GM19395 (cell line): ENCODE data around the gene MAPK14.

Experiments
- ATAC-seq: cut with Tn5 transposase; IDR thresholded peaks from one replicate; pipeline ENCODE4 v1.9.1; 2021; ENCODE audit warnings: mild to moderate bottlenecking, moderate library complexity; ENCODE audit not compliant: unreplicated experiment

Gene MAPK14

GRCh38 chr6:36132246-36132895 is 104.8 kb downstream of the MAPK14 start:
- no peak for ATAC-seq

GRCh38 chr6:36133148-36133547 is 105.5 kb downstream of the MAPK14 start:
- ATAC-seq, result no peak

- ATAC-seq, result no peak
Measured at GRCh38 chr6:36133912-36134311, 106.3 kb downstream of the MAPK14 start.

GRCh38 chr6:36135053-36135731 is 107.6 kb downstream of the MAPK14 start:
- ATAC-seq, result no peak

GRCh38 chr6:36136034-36136433 is 108.4 kb downstream of the MAPK14 start:
- ATAC-seq, result no peak

- ATAC-seq, result no peak
Measured at GRCh38 chr6:36136551-36136950, 108.9 kb downstream of the MAPK14 start.

- ATAC-seq, result no peak
Measured at GRCh38 chr6:36138667-36139066, 111.1 kb downstream of the MAPK14 start.

GRCh38 chr6:36139431-36139830 is 111.8 kb downstream of the MAPK14 start:
- no peak for ATAC-seq

GRCh38 chr6:36139991-36140710 is 112.5 kb downstream of the MAPK14 start:
- ATAC-seq, result no peak

GRCh38 chr6:36141091-36141490 is 113.5 kb downstream of the MAPK14 start:
- ATAC-seq, result no peak

- no peak for ATAC-seq
Measured at GRCh38 chr6:36141961-36142360, 114.4 kb downstream of the MAPK14 start.

GRCh38 chr6:36142971-36143838 is 115.6 kb downstream of the MAPK14 start:
- no peak for ATAC-seq

- no peak for ATAC-seq
Measured at GRCh38 chr6:36145495-36145894, 117.9 kb downstream of the MAPK14 start.

- no peak for ATAC-seq
Measured at GRCh38 chr6:36147294-36147693, 119.7 kb downstream of the MAPK14 start.

- ATAC-seq, result no peak
Measured at GRCh38 chr6:36149476-36149875, 121.9 kb downstream of the MAPK14 start.

- ATAC-seq, result no peak
Measured at GRCh38 chr6:36150283-36150682, 122.7 kb downstream of the MAPK14 start.

GRCh38 chr6:36154286-36154685 is 126.7 kb downstream of the MAPK14 start:
- ATAC-seq, result no peak

GRCh38 chr6:36155662-36156061 is 128.1 kb downstream of the MAPK14 start:
- ATAC-seq, result no peak

- no peak for ATAC-seq
Measured at GRCh38 chr6:36160147-36160760, 132.6 kb downstream of the MAPK14 start.
